Measurements from ENCODE around the gene HDLBP.

Gene HDLBP

GRCh38 chr2:241237949-241238371, 77.5 kb downstream of the HDLBP start:
- Histone ChIP-seq H3K27me3 (ENCODE audit: control insufficient read depth, insufficient read depth, low read length) (no peaks in the 10 kb centered on the region), H3K4me3 (ENCODE audit: low read length) (no peak overlapping the region), H3K4me1 (ENCODE audit: control insufficient read depth, insufficient read depth, low read length) (no peaks in the 10 kb centered on the region), H3K36me3 (ENCODE audit: control insufficient read depth, insufficient read depth, low read length) (peaks cover 68% of the 10 kb centered on the region), H3K9me3 (ENCODE audit: control insufficient read depth, insufficient read depth, low read length) (no peaks in the 10 kb centered on the region), H3K27ac (ENCODE audit: low read length) (no peak overlapping the region)
- WGBS (ENCODE audit: insufficient coverage, insufficient read length): no CpG with 5 or more reads among the region's 12 CpGs
- no peak for DNase-seq (ENCODE audit: low read depth, low spot score)

GRCh38 chr2:241237047-241237446, 78.4 kb downstream of the HDLBP start:
- H3K4me1 ChIP-seq (ENCODE audit: control insufficient read depth, insufficient read depth, low read length): no peaks in the 10 kb centered on the region
- no peak overlapping the region for H3K4me3 ChIP-seq (ENCODE audit: low read length)
- no peak for DNase-seq (ENCODE audit: low read depth, low spot score)
- no peaks in the 10 kb centered on the region for H3K9me3 ChIP-seq (ENCODE audit: control insufficient read depth, insufficient read depth, low read length)
- H3K36me3 ChIP-seq (ENCODE audit: control insufficient read depth, insufficient read depth, low read length): peaks cover 63% of the 10 kb centered on the region
- no CpG with 5 or more reads among the region's 6 CpGs for WGBS (ENCODE audit: insufficient coverage, insufficient read length)
- H3K27me3 ChIP-seq (ENCODE audit: control insufficient read depth, insufficient read depth, low read length): no peaks in the 10 kb centered on the region
- no peak overlapping the region for H3K27ac ChIP-seq (ENCODE audit: low read length)

GRCh38 chr2:241235859-241236593, 79.4 kb downstream of the HDLBP start:
- H3K9me3 ChIP-seq (ENCODE audit: control insufficient read depth, insufficient read depth, low read length): no peaks in the 10 kb centered on the region
- H3K36me3 ChIP-seq (ENCODE audit: control insufficient read depth, insufficient read depth, low read length): peaks cover 68% of the 10 kb centered on the region
- no peaks in the 10 kb centered on the region for H3K27me3 ChIP-seq (ENCODE audit: control insufficient read depth, insufficient read depth, low read length)
- no peak overlapping the region for H3K4me3 ChIP-seq (ENCODE audit: low read length)
- no CpG with 5 or more reads among the region's 30 CpGs for WGBS (ENCODE audit: insufficient coverage, insufficient read length)
- DNase-seq (ENCODE audit: low read depth, low spot score): no peak
- H3K27ac ChIP-seq (ENCODE audit: low read length): no peak overlapping the region
- H3K4me1 ChIP-seq (ENCODE audit: control insufficient read depth, insufficient read depth, low read length): no peaks in the 10 kb centered on the region

GRCh38 chr2:241234962-241235740, 80.3 kb downstream of the HDLBP start:
- DNase-seq (ENCODE audit: low read depth, low spot score): no peak
- Histone ChIP-seq H3K27ac (ENCODE audit: low read length) (no peak overlapping the region), H3K27me3 (ENCODE audit: control insufficient read depth, insufficient read depth, low read length) (no peaks in the 10 kb centered on the region), H3K4me3 (ENCODE audit: low read length) (no peak overlapping the region), H3K4me1 (ENCODE audit: control insufficient read depth, insufficient read depth, low read length) (no peaks in the 10 kb centered on the region), H3K36me3 (ENCODE audit: control insufficient read depth, insufficient read depth, low read length) (peaks cover 66% of the 10 kb centered on the region), H3K9me3 (ENCODE audit: control insufficient read depth, insufficient read depth, low read length) (no peaks in the 10 kb centered on the region)
- no CpG with 5 or more reads among the region's 26 CpGs for WGBS (ENCODE audit: insufficient coverage, insufficient read length)

- H3K4me1 ChIP-seq (ENCODE audit: control insufficient read depth, insufficient read depth, low read length): no peaks in the 10 kb centered on the region
- no peak for DNase-seq (ENCODE audit: low read depth, low spot score)
- no peak overlapping the region for H3K4me3 ChIP-seq (ENCODE audit: low read length)
- H3K36me3 ChIP-seq (ENCODE audit: control insufficient read depth, insufficient read depth, low read length): peaks cover 63% of the 10 kb centered on the region
- WGBS (ENCODE audit: insufficient coverage, insufficient read length): no CpG with 5 or more reads among the region's 21 CpGs
- H3K27me3 ChIP-seq (ENCODE audit: control insufficient read depth, insufficient read depth, low read length): no peaks in the 10 kb centered on the region
- H3K9me3 ChIP-seq (ENCODE audit: control insufficient read depth, insufficient read depth, low read length): no peaks in the 10 kb centered on the region
- no peak overlapping the region for H3K27ac ChIP-seq (ENCODE audit: low read length)
Measured at GRCh38 chr2:241234066-241234790, 81.2 kb downstream of the HDLBP start.

- Histone ChIP-seq H3K36me3 (ENCODE audit: control insufficient read depth, insufficient read depth, low read length) (peaks cover 61% of the 10 kb centered on the region), H3K4me1 (ENCODE audit: control insufficient read depth, insufficient read depth, low read length) (no peaks in the 10 kb centered on the region), H3K9me3 (ENCODE audit: control insufficient read depth, insufficient read depth, low read length) (no peaks in the 10 kb centered on the region), H3K27me3 (ENCODE audit: control insufficient read depth, insufficient read depth, low read length) (no peaks in the 10 kb centered on the region), H3K4me3 (ENCODE audit: low read length) (no peak overlapping the region), H3K27ac (ENCODE audit: low read length) (no peak overlapping the region)
- WGBS (ENCODE audit: insufficient coverage, insufficient read length): no CpG with 5 or more reads among the region's 13 CpGs
- no peak for DNase-seq (ENCODE audit: low read depth, low spot score)
Measured at GRCh38 chr2:241232736-241233575, 82.5 kb downstream of the HDLBP start.

- Histone ChIP-seq H3K27me3 (ENCODE audit: control insufficient read depth, insufficient read depth, low read length) (no peaks in the 10 kb centered on the region), H3K9me3 (ENCODE audit: control insufficient read depth, insufficient read depth, low read length) (no peaks in the 10 kb centered on the region), H3K4me1 (ENCODE audit: control insufficient read depth, insufficient read depth, low read length) (no peaks in the 10 kb centered on the region), H3K4me3 (ENCODE audit: low read length) (no peak overlapping the region), H3K27ac (ENCODE audit: low read length) (no peak overlapping the region), H3K36me3 (ENCODE audit: control insufficient read depth, insufficient read depth, low read length) (peaks cover 47% of the 10 kb centered on the region)
- DNase-seq (ENCODE audit: low read depth, low spot score): no peak
- no CpG with 5 or more reads among the region's 19 CpGs for WGBS (ENCODE audit: insufficient coverage, insufficient read length)
Measured at GRCh38 chr2:241230435-241230834, 85.0 kb downstream of the HDLBP start.

GRCh38 chr2:241229563-241230401, 85.7 kb downstream of the HDLBP start:
- H3K36me3 ChIP-seq (ENCODE audit: control insufficient read depth, insufficient read depth, low read length): peaks cover 41% of the 10 kb centered on the region
- no peaks in the 10 kb centered on the region for H3K27me3 ChIP-seq (ENCODE audit: control insufficient read depth, insufficient read depth, low read length)
- H3K4me1 ChIP-seq (ENCODE audit: control insufficient read depth, insufficient read depth, low read length): no peaks in the 10 kb centered on the region
- no CpG with 5 or more reads among the region's 29 CpGs for WGBS (ENCODE audit: insufficient coverage, insufficient read length)
- no peaks in the 10 kb centered on the region for H3K9me3 ChIP-seq (ENCODE audit: control insufficient read depth, insufficient read depth, low read length)
- no peak overlapping the region for H3K4me3 ChIP-seq (ENCODE audit: low read length)
- DNase-seq (ENCODE audit: low read depth, low spot score): no peak
- no peak overlapping the region for H3K27ac ChIP-seq (ENCODE audit: low read length)

- H3K4me1 ChIP-seq (ENCODE audit: control insufficient read depth, insufficient read depth, low read length): no peaks in the 10 kb centered on the region
- H3K27me3 ChIP-seq (ENCODE audit: control insufficient read depth, insufficient read depth, low read length): no peaks in the 10 kb centered on the region
- peaks cover 38% of the 10 kb centered on the region for H3K36me3 ChIP-seq (ENCODE audit: control insufficient read depth, insufficient read depth, low read length)
- no CpG with 5 or more reads among the region's 20 CpGs for WGBS (ENCODE audit: insufficient coverage, insufficient read length)
- no peak overlapping the region for H3K27ac ChIP-seq (ENCODE audit: low read length)
- no peak for DNase-seq (ENCODE audit: low read depth, low spot score)
- H3K9me3 ChIP-seq (ENCODE audit: control insufficient read depth, insufficient read depth, low read length): no peaks in the 10 kb centered on the region
- no peak overlapping the region for H3K4me3 ChIP-seq (ENCODE audit: low read length)
Measured at GRCh38 chr2:241228860-241229516, 86.5 kb downstream of the HDLBP start.

All from iPS DF 6.9 (cell line).